Left colon (tissue), 2 donors: Measurements from ENCODE around the gene P2RY6. TPM values are rescaled to one million over a fixed set of nuclear protein-coding genes. Genes with fewer than 3 reads are reported as not detected.
A peak's percentile ranks its signal among the peaks of the same experiment; 100 is the strongest.

Source experiments
- ATAC-seq: fragments of 200-7000 bp; cut with Tn5 transposase; one replicate; pipeline ENCODE4 v1.9.1; 2020; ENCODE audit warnings: mild to moderate bottlenecking, moderate library complexity
- DNase-seq, 2 donors: peaks; one replicate each; pipeline ENCODE4 v3.0.0-alpha.2; 2020
- intact Hi-C, 2 donors: fragments of 100-400 bp; cut with DNase I in 1 of 2; cut with micrococcal nuclease in 1 of 2; formaldehyde crosslinking; loops; one replicate each; pipeline versions ENCODE4 v1.11.2 to v1.14.0; 2022; cut with DNase I, micrococcal nuclease
- total RNA-seq, 2 donors: library from RNA; stranded (reverse); fragmentation: NEBNext Ultra II Directional; extraction: Animal tissue kit (Norgen Biotek cat#: 25700); gene quantifications; one replicate each; pipeline ENCODE4 v1.2.1, GENCODE V29; 2021
- donor health status: DM: no; HTN: no; CAD: no.
- donor health status: DM: yes; HTN: yes; CAD: no.

Gene P2RY6
- total RNA-seq, 2 donors from 2014 or later: 1.5 to 1.8 TPM

DNA sequence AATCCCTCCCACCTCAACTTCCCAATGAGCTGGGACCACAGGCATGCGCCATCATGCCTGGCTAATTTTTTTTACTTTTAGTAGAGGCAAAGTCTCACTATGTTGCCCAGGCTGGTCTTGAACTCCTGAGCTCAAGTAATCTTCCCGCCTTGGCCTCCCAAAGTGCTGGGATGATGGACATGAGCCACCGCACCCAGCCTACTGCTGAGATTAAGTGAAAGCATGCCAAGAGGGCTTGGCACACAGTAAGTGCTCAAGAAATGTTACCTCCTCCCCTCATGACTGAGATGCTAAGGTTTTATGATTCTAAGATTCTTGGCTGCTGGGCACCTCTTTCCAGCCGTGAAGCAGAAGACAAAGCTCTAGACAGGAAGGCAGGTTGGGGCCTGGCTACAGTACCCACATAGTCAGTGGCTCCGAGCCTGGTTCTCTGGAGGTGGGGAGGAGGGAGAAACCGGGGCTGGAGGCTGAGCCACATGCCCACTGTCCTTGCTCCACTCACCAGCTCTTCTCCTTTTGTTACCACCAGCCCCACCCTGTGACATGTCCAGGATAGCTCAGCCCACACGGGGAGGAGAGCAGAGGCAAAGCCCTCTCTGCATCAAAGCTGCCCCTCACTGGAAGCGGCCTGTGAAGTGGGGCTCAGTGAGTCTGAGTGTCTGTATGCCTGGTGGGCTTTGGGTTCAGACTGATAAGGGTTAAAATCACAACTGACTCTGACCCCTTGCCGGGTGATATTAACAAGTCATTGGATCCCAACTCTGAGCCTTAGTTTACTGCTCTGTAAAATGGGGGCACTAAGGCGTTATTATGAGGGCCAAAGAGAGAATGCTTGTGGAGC is 48.8 kb downstream of the P2RY6 start:
- no peak for ATAC-seq
- no peak for DNase-seq
- intact Hi-C loops: no loop called here

DNA sequence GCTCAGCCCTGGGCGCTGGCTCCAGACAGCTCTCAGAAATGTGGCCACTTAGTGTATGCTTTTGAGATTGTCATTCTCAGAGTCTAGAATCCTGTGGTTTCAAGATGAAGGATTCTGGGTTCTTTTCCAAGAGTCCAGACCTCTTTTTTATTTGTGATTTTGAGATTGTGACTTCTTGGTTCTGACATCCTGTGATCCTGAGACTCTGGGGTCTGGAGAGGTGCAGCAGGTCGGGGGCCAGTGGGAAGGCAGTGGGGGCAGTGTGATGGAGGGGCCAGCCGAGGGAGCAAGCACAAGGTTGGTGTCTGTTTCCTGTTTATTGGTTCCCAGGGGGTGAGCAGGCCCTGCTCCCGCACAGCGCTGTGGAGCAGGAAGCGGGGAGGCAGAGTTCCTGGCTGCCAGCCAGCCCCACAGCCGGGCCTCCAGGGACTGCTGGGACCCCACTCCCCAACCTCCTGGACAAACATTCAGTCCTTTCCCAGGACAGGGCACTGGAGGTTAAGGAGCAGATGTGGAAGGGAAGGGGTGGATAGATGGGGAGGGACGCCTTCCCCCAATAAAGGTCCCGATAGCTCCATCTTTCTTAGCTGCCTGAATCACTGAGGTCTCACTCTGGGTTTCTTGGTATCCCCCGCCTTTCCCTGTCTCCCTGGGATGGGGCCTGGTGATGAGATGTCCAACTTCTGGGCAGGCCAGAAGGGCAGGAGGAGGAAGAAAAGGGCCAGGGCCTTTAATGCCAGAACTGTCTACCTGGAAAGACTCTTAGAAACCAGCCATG is 49.7 kb downstream of the P2RY6 start:
- intact Hi-C loops: no loop called here
- no peak for ATAC-seq
- no peak for DNase-seq

DNA sequence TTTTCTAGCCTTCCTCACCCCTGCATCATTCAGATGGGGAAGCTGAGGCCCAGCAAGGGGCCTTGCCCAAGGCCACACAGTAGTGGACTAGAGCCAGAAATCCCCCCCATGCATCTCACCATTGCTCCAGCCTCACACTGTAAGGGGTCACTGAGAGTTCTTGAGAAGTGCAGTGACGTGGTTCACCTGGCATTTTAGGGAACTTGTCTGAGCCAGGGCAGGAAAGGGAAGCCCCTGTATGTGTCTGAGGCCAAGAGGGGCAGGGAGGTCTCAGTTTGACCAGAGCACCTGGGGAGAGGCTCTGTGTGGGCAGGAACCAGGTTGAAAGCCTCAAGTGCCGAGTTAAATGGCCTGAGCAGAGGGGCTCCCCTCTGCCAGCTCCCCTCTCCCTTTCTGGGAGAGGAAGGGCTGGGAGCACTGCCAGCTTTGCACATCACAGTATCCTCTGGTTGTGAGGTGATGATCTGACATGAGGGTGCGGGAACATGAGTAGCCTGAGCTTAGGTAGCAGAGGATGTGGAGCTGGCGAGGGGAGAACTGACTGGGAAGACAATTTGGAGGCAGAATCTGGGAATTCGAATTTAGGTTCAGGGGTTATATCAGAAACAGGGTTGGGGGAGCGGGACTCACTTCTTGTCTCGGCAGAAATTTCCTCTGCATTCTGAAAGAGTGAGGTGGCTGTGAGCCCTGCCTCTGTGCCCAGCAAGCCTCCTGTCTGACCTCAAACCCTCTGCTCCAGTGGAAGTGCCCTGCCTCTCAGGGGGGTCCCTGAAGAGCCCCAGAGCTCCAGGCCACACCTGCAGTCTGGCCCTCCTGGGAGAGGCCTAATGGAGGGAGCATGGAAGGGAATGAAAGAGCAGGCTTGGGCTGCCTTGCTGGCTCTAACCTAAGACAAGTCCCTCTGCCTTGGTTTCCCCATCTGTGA is 50.5 kb downstream of the P2RY6 start:
- ATAC-seq: no peak
- no peak for DNase-seq
- intact Hi-C loops: no loop called here

DNA sequence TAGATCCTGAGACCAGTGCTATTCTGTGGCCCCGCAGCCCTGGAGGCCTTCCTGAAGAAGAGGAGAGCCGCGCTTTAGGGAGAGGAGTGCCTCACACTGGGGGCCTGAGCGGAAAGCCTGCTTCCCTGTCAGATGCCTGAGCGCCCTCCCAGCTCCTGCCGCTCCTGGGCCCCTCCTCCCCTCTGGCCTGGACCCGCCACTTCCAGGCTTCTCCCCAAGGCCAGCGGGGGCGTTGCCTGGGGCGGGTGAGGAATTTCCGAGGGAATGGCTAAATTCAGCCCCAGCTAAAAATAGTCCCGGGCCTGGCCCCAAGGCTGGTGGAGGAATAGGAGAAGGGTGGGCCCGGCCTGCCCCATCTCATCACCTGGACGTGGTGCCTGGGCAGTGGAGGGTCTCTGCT is 51.3 kb downstream of the P2RY6 start:
- DNase-seq: peak; percentile 56 to 64
- ATAC-seq: no peak
- intact Hi-C loops: no loop called here

DNA sequence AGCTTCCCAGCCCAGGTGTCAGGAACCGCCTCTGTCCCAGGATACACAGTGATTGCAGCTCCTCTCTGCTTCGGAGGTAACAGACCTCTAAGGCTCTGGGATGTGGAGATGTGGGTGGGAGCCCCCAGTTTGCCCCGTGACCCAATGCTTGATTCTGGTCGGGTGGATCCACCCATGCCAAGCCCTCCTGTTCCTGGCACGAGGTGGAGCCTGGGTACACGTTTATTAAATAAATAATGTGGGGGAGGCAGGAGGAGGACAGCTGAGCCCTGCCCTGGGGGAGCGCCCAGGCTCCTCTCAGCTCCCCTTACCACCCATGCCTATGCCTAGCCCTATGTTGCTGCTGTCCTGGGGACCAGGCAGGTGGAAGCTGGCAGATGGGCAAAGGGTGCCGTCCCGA is 52.0 kb downstream of the P2RY6 start:
- intact Hi-C loops: no loop called here
- DNase-seq: no peak
- ATAC-seq: no peak

DNA sequence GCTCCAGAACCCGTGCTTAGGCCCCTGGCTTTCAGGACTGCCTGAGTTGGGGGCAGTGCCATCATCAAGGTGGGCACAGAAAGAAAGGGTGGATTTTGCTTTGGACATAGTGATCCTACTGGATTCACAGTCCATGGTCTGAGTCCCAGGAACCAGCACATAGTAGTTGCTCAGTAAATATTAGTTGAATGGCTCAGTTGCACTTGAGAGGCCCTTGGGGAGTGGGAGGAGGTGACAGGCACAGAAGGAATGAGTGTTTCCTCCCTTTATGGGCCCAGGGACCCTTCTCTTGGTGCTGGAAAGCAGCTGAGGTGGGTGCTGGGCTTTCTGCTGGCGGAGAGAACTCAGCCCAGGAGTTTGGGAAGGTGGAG is 52.5 kb downstream of the P2RY6 start:
- ATAC-seq (no peak), DNase-seq (no peak)
- intact Hi-C loops: no loop called here

DNA sequence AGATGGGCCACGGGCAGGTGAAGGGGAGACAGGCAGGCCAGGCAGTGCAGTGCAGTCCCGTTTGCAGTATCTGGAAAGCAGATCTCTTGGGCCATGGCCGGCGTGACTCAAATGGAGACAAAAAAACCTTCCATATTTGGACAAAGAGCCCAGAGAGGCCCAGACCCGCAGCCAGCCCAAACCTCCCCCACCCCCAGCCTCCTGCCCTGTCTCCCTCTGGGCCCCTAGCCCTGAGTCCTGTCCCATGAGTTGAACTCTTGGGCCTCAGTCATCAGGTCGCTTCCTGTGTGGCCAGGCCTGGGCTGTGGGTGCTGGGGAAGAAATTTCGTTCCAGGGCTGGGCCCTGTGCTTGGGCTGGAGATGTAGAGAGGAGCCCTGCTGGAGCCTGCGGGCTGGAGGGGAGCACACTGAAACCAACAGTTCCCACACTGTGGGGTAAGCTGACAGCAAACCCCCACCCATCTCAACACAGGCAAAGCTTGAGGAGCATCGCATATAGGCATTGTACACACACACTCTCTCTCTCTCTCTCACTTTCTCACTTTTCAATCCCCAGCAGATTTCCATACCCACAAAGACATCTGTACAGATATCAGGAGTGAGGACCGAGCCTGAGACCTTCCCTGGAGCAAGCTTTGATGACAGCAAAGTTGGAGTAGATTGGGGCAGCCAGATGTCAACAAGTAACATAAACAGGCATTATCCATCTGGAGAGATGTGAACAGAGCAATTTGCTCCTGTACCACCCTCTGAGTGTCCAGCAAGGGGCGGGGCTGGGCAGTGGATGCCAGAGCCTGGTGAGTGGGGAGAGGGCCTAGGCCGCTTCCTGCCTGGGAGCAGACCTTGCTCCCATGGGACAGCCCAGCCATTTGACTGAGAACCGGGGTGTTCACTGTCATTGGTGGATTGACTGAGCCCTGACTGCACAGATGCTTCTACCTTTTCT is 53.2 kb downstream of the P2RY6 start:
- DNase-seq: no peak
- no peak for ATAC-seq

DNA sequence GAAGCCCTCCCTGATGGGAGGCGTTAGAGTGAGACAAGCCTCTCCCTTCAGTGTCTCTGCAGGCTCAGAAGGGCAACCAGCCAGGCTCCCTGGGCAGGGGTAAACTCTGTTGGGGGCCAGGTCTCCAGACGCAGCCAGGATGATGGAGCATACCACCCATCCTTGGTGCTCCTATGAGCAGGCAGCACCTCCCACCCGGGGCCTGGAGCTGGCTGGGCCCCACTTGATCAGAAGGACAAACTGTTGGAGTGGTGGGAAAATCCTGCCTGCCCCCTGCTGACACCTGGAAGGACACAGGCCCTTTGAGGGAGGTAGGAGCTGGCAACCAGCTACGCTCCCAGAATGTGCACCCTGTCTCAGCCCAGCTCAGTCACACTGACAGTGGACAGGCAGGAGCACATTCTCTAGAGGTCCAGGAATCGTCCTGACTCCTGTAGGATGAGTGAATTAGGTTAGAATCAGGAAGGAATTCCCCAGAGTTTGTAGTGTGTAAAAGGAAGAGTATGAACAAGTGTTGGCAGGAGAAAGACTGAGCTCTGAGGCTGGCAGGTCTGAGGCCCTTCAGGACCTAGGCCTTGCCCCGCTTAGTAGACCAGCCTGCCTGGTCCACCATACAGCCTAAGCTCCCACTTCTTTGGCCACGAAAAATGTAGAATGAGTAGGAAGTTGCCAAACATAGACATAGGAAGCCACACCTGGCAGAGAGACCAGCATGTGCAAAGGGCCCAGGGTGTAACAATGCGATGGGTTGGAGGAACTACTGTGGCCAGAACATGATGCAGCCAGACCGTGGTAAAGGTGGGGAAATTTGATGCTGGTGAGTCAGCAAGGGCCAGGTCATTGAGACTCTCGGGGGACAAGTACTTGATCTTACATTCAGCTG is 55.0 kb downstream of the P2RY6 start:
- ATAC-seq (no peak), DNase-seq (no peak)
- intact Hi-C loops: no loop called here

More for the DNA sequence above, 53.2 kb downstream of the P2RY6 start:
- intact Hi-C loops: no loop called here

DNA sequence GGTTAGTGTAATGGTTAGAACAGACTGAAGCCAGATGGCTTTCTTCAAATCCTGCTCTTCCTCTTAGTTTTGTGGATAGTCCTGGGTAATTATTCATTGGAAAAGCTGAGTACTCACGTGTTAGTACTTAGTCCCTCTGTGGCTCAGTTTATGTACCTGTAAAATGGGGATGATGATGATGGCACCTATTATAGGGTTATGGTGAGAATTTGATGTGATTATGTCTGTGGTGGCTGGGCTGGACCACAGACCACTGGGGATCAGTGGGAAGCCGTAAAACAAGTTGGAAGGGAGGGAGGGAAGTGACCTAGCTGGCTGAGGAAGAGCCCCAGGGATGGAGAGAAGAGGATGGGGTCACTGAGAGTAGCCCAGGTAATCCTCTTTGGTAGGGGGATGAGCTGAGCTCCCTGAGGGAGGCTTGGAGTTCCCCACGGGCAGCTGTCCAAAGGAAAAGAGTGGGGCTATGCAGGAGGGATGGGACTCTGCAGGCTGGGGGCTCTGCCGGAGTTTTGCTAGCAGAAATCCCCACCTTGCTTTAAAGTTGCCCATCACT is 55.8 kb downstream of the P2RY6 start:
- intact Hi-C loops: no loop called here
- DNase-seq (no peak), ATAC-seq (no peak)

DNA sequence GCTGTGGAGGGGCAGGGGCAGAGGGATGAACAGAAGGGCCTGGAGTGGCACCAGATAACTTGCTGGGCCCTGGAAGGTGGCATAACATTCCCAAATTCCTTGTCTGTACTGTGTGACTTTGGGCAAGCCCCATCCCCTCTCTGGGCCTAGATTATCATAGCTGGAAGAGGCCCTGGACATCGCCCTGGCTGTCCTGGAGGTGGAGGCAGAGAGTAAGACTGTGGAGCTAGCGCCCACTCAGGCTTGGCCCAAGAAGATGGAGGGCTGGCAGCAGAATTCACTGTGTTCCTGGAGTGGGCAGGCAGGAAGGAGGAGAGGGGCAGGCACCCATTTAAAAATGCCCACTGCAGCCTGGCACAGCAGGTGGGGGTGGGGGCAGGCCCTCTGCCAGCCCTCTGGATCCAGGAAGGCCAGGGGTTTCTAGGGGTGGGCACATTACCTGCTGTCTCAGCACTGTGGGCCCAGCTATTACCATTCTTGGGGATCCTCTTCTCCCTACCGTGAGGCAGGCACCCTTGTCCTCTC is 58.5 kb downstream of the P2RY6 start:
- no peak for ATAC-seq
- DNase-seq: no peak
- intact Hi-C loops: no loop called here

DNA sequence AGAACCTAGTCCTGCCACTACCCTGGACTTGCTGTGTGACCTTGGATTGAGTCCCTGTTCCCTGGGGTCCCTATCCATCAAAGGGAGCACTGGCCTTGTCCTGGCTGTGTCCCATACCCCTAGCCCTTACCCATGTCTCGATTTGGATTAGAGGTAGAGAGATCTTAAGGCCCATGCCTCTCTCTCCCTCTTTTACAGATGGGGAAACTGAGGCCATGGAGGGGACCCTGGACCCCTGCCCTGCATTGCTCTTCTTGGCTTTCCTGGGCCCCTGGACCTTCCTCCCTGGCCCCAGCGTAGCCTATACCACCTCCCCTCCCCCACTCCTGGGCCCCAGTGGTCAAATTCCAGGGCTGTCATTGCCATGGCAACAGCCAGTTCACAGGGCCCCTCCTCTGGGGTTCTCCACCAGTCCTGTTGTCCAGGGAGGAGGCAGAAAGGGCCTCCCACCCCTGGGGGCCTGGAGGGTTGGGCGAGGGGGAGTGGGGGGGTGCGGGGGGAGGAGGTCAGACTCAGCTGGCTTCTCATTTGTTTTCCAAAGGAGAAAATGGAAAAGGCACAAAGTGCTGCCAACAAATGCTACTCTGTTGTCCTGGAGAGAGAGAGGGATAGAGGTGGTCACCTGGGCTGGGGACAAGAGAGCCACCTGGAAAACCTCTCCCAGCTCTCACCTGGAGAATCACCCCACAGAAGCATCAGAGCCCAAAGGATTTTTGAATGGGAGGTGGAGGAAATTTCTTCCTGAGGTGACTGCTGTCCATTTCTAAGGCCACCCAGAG is 59.2 kb downstream of the P2RY6 start:
- DNase-seq (no peak), ATAC-seq (no peak)
- intact Hi-C loops: no loop called here

DNA sequence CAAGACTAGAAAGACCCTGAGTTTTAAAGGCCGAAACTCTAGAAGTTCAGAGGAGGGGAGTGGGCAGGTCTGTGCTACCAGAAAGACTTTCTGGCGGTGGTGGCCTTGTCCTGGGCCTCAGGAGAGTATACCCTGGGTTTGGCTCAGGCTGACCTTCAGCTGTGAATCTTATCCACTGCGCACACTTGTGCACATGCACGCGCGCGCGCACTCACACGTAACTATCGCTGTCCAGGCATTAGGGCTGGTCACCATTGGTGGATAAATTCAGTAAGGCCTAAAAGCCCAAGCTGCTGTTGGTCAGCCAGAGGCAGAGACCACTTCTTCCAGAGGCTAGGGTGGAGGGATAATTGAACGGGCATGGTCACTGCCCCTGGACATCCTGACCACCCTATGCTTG is 61.0 kb downstream of the P2RY6 start:
- ATAC-seq: no peak
- DNase-seq: no peak
- intact Hi-C loops: no loop called here

DNA sequence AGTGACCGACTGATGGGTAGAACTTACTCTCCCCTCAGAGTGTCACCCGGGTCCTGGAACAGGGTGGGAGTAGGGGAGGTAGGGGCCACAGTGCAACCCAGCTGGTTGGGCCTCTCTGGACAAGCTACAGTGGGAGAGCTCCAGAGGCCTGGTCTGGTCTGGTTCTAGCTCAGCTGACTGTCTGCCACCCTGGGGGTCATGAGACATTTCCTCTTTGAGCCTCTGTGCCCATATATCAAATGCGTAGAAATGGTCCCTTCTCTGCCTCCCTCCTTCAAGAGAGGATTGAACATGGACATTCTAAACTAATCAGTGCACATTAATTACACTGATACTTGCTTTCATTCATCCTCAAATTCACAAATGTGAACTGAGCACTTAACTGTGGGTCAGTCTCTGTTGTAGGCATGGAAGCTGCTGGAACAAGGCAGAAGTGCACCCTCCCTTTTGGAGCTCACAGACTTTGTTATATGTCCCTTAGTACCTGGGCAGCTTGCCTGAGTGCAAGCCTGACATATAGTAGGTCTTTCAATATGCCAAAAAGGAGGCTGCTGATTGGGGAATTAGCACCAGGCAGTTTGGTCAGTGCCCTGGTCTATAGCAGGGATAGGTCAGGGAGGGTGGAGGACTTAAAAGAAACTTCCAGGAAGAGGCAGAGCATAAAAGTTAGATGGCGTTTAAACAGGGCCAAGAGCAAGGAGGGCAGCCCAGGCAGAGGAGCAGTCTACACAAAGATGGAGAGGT is 61.7 kb downstream of the P2RY6 start:
- no peak for DNase-seq
- intact Hi-C loops: no loop called here
- ATAC-seq: no peak

DNA sequence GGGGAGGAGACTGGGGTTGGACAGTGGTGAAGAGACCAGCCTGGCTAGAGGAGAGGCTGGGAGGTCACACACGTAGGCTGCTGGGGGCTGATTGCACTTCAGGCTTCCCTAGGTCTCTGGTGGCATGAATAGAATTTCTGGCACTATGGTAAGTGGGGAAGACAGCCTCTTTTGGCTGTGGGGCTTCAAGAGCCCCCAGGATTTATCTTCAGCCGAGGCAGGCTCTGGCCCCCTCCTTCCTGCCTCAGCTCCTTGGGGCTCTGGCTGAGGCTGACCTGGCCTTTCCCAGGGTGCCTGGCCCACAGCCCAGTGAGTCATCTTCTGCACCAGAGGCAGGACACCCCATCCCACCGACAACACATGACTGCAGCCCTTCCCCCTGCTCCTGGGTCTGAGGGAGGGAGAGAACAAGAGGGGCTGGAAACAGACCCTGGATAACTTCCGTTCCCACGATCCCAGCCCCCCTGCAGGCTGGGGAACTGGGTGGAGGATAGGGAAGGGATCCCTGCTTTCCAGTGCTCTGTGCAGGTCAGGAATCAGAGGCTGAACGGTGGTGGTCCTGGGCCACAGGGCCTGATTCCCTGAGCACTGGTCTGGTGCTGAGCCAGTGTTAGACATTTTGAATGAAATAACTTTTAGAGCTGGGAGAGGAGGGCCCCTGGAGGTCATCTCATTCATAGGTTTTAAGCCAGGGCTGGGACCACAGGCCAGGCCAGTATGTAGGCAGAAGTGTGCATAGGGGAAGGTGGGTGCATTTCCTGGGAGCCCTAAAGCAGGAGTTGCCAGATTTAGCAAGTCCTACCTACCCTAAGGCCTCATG is 62.5 kb downstream of the P2RY6 start:
- ATAC-seq: peak; percentile 18
- peak; percentile 54 to 73 for DNase-seq
- intact Hi-C loops: loop anchor here in 1 of 2 donors (5.0 kb wide), 1 partner anchor 32 kb away; no protein-coding TSS in a partner anchor
